Glutamatergic neuron (in vitro differentiated cells): ENCODE data around the gene KANSL2. TPM values are rescaled to one million over a fixed set of nuclear protein-coding genes. Genes with fewer than 3 reads are reported as not detected.
A peak's percentile ranks its signal among the peaks of the same experiment; 100 is the strongest.

Experiments used
- DNase-seq: peaks from one replicate; pipeline ENCODE4 v3.0.0; 2022
- H3K27ac Mint-ChIP-seq: one replicate; pipeline ENCODE4 v1.8.0; 2020; ENCODE audit warnings: mild to moderate bottlenecking, mixed read lengths, inconsistent platforms; ENCODE audit not compliant: unreplicated experiment
- H3K27me3 Mint-ChIP-seq: one replicate; pipeline ENCODE4 v1.8.0; 2020; ENCODE audit warnings: mild to moderate bottlenecking, moderate library complexity, mixed read lengths, inconsistent platforms; ENCODE audit not compliant: unreplicated experiment
- H3K36me3 Mint-ChIP-seq: one replicate; pipeline ENCODE4 v1.8.0; 2020; ENCODE audit warnings: mild to moderate bottlenecking, mixed read lengths, inconsistent platforms; ENCODE audit not compliant: unreplicated experiment
- H3K4me1 Mint-ChIP-seq: one replicate; pipeline ENCODE4 v1.8.0; 2020; ENCODE audit warnings: mild to moderate bottlenecking, low read depth, mixed read lengths, inconsistent platforms; ENCODE audit not compliant: unreplicated experiment
- H3K4me3 Mint-ChIP-seq: one replicate; pipeline ENCODE4 v1.8.0; 2020; ENCODE audit warnings: mild to moderate bottlenecking, mixed read lengths, inconsistent platforms; ENCODE audit not compliant: unreplicated experiment
- H3K9me3 Mint-ChIP-seq: one replicate; pipeline ENCODE4 v1.8.0; 2020; ENCODE audit warnings: mild to moderate bottlenecking, moderate library complexity, mixed read lengths, inconsistent platforms; ENCODE audit not compliant: unreplicated experiment
- CTCF ChIP-seq: fragments of 200-600 bp; sonication (generic); IDR thresholded peaks from one replicate; pipeline ENCODE4 v1.5.0; 2021; ENCODE audit not compliant: partially characterized antibody, unreplicated experiment
- microRNA-seq: library from miRNA; unstranded; fragments of <30 nt; microRNA quantifications from one replicate; pipeline ENCODE4, GENCODE V29; 2020; ENCODE audit not compliant: unreplicated experiment
- total RNA-seq: library from RNA; stranded (reverse); fragmentation: NEBNext Ultra II Directional; extraction: Animal tissue kit (Norgen Biotek cat#: 25700); gene quantifications from one replicate; pipeline ENCODE4 v1.2.1, GENCODE V29; 2021; ENCODE audit not compliant: unreplicated experiment

The KANSL2 gene
- total RNA-seq, 1 donor from 2014 or later = 48.9 TPM

- Mint-ChIP-seq H3K4me3 (no peak overlapping the region), H3K36me3 (peaks cover 10% of the 10 kb centered on the region), H3K27me3 (no peaks in the 10 kb centered on the region), H3K9me3 (peaks cover 4% of the 10 kb centered on the region), H3K4me1 (no peaks in the 10 kb centered on the region), H3K27ac (no peak overlapping the region)
- no peak for DNase-seq
- TF ChIP-seq CTCF = no peak
Observed at GRCh38 chr12:48613321-48613720, 68.7 kb downstream of the KANSL2 start.

Small RNA genes within 50 kb of the gene (microRNA-seq; reads per million reads assigned to microRNA genes)
- gene MIR1291 = 6.3 reads per million, percentile 37 among the genes with 10 or more reads in this experiment

Other genes with a start within 250 kb of the KANSL2 start
- gene ANP32D, start 209.7 kb downstream of the KANSL2 start, total RNA-seq = not detected
- not detected for gene C12orf54, start 199.7 kb downstream of the KANSL2 start, total RNA-seq
- not detected for gene OR8S1, start 156.6 kb downstream of the KANSL2 start, total RNA-seq
- not detected for gene LALBA, start 112.2 kb downstream of the KANSL2 start, total RNA-seq
- 42.5 TPM for gene CCNT1, start 34.5 kb upstream of the KANSL2 start, total RNA-seq
- 17.4 TPM for gene ADCY6, start 106.9 kb upstream of the KANSL2 start, total RNA-seq
- gene CACNB3, start 136.3 kb upstream of the KANSL2 start, total RNA-seq = 155 TPM
- 65.7 TPM for gene DDX23, start 169.9 kb upstream of the KANSL2 start, total RNA-seq
- gene RND1, start 183.6 kb upstream of the KANSL2 start, total RNA-seq = 1.8 TPM
- gene FKBP11, start 243.3 kb upstream of the KANSL2 start, total RNA-seq = 12.3 TPM